HG02870 (cell line): ENCODE data around the gene FREM2.

ENCODE experiments used
- ATAC-seq: cut with Tn5 transposase; IDR thresholded peaks from one replicate; pipeline ENCODE4 v1.9.1; 2021; ENCODE audit warnings: mild to moderate bottlenecking, moderate library complexity; ENCODE audit not compliant: unreplicated experiment

The FREM2 gene

GRCh38 chr13:38821770-38822551 lies 135.1 kb downstream of the FREM2 start:
- no peak for ATAC-seq

GRCh38 chr13:38824342-38824741 lies 137.5 kb downstream of the FREM2 start:
- ATAC-seq: peak; percentile 89

- ATAC-seq: no peak
Observed at GRCh38 chr13:38826182-38826813, 139.4 kb downstream of the FREM2 start.

GRCh38 chr13:38830442-38831045 lies 143.7 kb downstream of the FREM2 start:
- no peak for ATAC-seq

GRCh38 chr13:38844581-38844980 lies 157.7 kb downstream of the FREM2 start:
- ATAC-seq: no peak

GRCh38 chr13:38848360-38848759 lies 161.5 kb downstream of the FREM2 start:
- ATAC-seq: no peak

GRCh38 chr13:38849315-38849714 lies 162.4 kb downstream of the FREM2 start:
- no peak for ATAC-seq

- ATAC-seq: peak; percentile 75
Observed at GRCh38 chr13:38850868-38851626, 164.2 kb downstream of the FREM2 start.

- no peak for ATAC-seq
Observed at GRCh38 chr13:38854226-38854625, 167.3 kb downstream of the FREM2 start.

- no peak for ATAC-seq
Observed at GRCh38 chr13:38856065-38856464, 169.2 kb downstream of the FREM2 start.

GRCh38 chr13:38862443-38862842 lies 175.6 kb downstream of the FREM2 start:
- ATAC-seq: peak; percentile 58

- ATAC-seq: no peak
Observed at GRCh38 chr13:38863536-38863935, 176.7 kb downstream of the FREM2 start.

GRCh38 chr13:38866649-38867048 lies 179.8 kb downstream of the FREM2 start:
- no peak for ATAC-seq

GRCh38 chr13:38868399-38868798 lies 181.5 kb downstream of the FREM2 start:
- no peak for ATAC-seq

GRCh38 chr13:38868870-38869269 lies 182.0 kb downstream of the FREM2 start:
- ATAC-seq: no peak

GRCh38 chr13:38871275-38871674 lies 184.4 kb downstream of the FREM2 start:
- ATAC-seq: no peak

GRCh38 chr13:38872693-38873092 lies 185.8 kb downstream of the FREM2 start:
- ATAC-seq: peak; percentile 73

GRCh38 chr13:38875186-38875875 lies 188.5 kb downstream of the FREM2 start:
- no peak for ATAC-seq

GRCh38 chr13:38879278-38879677 lies 192.4 kb downstream of the FREM2 start:
- no peak for ATAC-seq

GRCh38 chr13:38879786-38880185 lies 192.9 kb downstream of the FREM2 start:
- ATAC-seq: no peak

GRCh38 chr13:38880397-38880796 lies 193.5 kb downstream of the FREM2 start:
- ATAC-seq: no peak
